Astrocyte (in vitro differentiated cells and primary cell): ENCODE data around the gene IGHMBP2. TPM values are rescaled to one million over a fixed set of nuclear protein-coding genes. Genes with fewer than 3 reads are reported as not detected.

Experiments used
- DNase-seq: peaks from one replicate; pipeline ENCODE4 v3.0.0-alpha.2; 2010; ENCODE audit warnings: low read depth
- FAIRE-seq: peaks from 2 replicates; lab custom pipeline; 2011; peaks lifted over from hg19 to GRCh38; lab: Jason Lieb, UNC
- H2AFZ ChIP-seq: 2 replicates; pipeline ENCODE4 v1.6.0; 2012; ENCODE audit warnings: low read depth, low read length, inconsistent platforms
- H3K27ac ChIP-seq: 2 replicates; pipeline ENCODE4 v1.5.1; 2011; ENCODE audit warnings: low read depth, low read length, inconsistent platforms
- H3K27me3 ChIP-seq: 2 replicates; pipeline ENCODE4 v1.6.0; 2011; ENCODE audit warnings: low read length, inconsistent platforms; ENCODE audit not compliant: insufficient read depth
- H3K36me3 ChIP-seq: 2 replicates; pipeline ENCODE4 v1.5.1; 2011; ENCODE audit warnings: low read length, inconsistent platforms; ENCODE audit not compliant: insufficient read depth
- H3K4me1 ChIP-seq: 2 replicates; pipeline ENCODE4 v1.5.1; 2011; ENCODE audit warnings: low read length, inconsistent platforms; ENCODE audit not compliant: insufficient read depth
- H3K4me2 ChIP-seq: 2 replicates; pipeline ENCODE4 v1.6.0; 2012; ENCODE audit warnings: low read length, inconsistent platforms
- H3K4me3 ChIP-seq: 2 replicates; pipeline ENCODE4 v1.5.1; 2011; ENCODE audit warnings: low read depth, mild to moderate bottlenecking, low read length, inconsistent platforms; ENCODE audit not compliant: insufficient read depth
- H3K79me2 ChIP-seq: 2 replicates; pipeline ENCODE4 v1.6.0; 2012; ENCODE audit warnings: mild to moderate bottlenecking, low read length, inconsistent platforms; ENCODE audit not compliant: insufficient read depth
- H3K9ac ChIP-seq: 2 replicates; pipeline ENCODE4 v1.6.0; 2012; ENCODE audit warnings: mild to moderate bottlenecking, low read length, inconsistent platforms
- H3K9me3 ChIP-seq: 2 replicates; pipeline ENCODE4 v1.5.1; 2012; ENCODE audit warnings: low read depth, mild to moderate bottlenecking, low read length, inconsistent platforms; ENCODE audit not compliant: insufficient read depth
- H4K20me1 ChIP-seq: 2 replicates; pipeline ENCODE4 v1.6.0; 2012; ENCODE audit warnings: low read length, inconsistent platforms; ENCODE audit not compliant: insufficient read depth
- H3K27ac Mint-ChIP-seq: one replicate; pipeline ENCODE4 v1.8.0; 2021; ENCODE audit warnings: mild to moderate bottlenecking, mixed read lengths; ENCODE audit not compliant: unreplicated experiment
- H3K27me3 Mint-ChIP-seq: one replicate; pipeline ENCODE4 v1.8.0; 2021; ENCODE audit warnings: low read depth, mixed read lengths; ENCODE audit not compliant: unreplicated experiment
- H3K36me3 Mint-ChIP-seq: one replicate; pipeline ENCODE4 v1.8.0; 2021; ENCODE audit warnings: low read depth, mixed read lengths; ENCODE audit not compliant: unreplicated experiment
- H3K4me1 Mint-ChIP-seq: one replicate; pipeline ENCODE4 v1.8.0; 2021; ENCODE audit warnings: low read depth, mixed read lengths; ENCODE audit not compliant: unreplicated experiment
- H3K4me3 Mint-ChIP-seq: one replicate; pipeline ENCODE4 v1.8.0; 2021; ENCODE audit warnings: mild to moderate bottlenecking, moderate library complexity, mixed read lengths; ENCODE audit not compliant: unreplicated experiment
- H3K9me3 Mint-ChIP-seq: one replicate; pipeline ENCODE4 v1.8.0; 2021; ENCODE audit warnings: mild to moderate bottlenecking, mixed read lengths; ENCODE audit not compliant: unreplicated experiment
- EZH2 ChIP-seq: IDR thresholded peaks from 2 replicates; pipeline ENCODE4 v1.6.1; 2012; ENCODE audit warnings: mild to moderate bottlenecking, low read length, inconsistent platforms; ENCODE audit not compliant: insufficient read depth
- total RNA-seq: library from RNA; stranded (reverse); gene quantifications from 2 replicates; pipeline ENCODE4 v1.2.1, GENCODE V29; 2021
- TF ChIP-seq, protein P1 (sequence below): IDR thresholded peaks from 2 replicates; pipeline ENCODE4 v1.5.1; 2011; ENCODE audit warnings: low read depth, mild to moderate bottlenecking, inconsistent platforms, low read length, moderate library complexity; ENCODE audit not compliant: insufficient read depth

The IGHMBP2 gene
- total RNA-seq, 1 donor from 2014 or later, result 14.0 TPM

DNA sequence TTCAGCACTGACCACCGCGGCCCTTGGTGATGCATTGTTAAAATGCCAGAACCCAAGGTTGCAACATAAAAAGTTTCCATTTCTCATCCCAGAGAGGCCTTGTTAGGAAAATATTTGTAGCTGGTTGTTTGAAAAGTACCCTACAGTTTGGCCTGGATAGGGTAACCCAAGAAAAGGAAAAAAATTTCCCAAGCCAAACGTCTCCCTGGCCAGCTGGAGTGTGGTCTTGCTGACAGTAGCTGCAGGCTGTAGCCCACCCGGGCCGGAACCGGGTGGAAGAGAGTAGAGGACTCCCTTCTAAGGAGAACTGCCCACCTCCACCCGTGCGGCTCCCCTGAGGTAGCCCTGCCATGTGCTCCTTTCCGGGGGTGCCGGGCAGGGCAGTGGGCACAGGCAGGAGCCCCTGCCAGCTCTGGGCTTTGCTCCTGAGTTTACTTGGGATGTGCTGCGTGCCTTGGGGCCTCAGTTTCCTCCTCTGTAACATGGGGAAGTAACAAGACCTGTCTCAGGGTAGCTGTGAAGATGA, 38.5 kb downstream of the IGHMBP2 start:
- Histone ChIP-seq H3K79me2 (no peaks in the 10 kb centered on the region), H3K4me1 (peaks cover 7% of the 10 kb centered on the region), H3K4me2 (no peak overlapping the region), H3K9me3 (no peaks in the 10 kb centered on the region), H3K36me3 (no peaks in the 10 kb centered on the region), H3K27ac (no peak overlapping the region), H4K20me1 (no peaks in the 10 kb centered on the region), H3K27me3 (no peaks in the 10 kb centered on the region), H3K9ac (no peak overlapping the region), H2AFZ (no peak overlapping the region), H3K4me3 (no peak overlapping the region)
- Mint-ChIP-seq H3K4me1 (peaks cover 12% of the 10 kb centered on the region), H3K27ac (no peak overlapping the region), H3K27me3 (no peaks in the 10 kb centered on the region), H3K36me3 (peaks cover 7% of the 10 kb centered on the region), H3K9me3 (no peaks in the 10 kb centered on the region), H3K4me3 (no peak overlapping the region)
- TF ChIP-seq, protein P1, sequence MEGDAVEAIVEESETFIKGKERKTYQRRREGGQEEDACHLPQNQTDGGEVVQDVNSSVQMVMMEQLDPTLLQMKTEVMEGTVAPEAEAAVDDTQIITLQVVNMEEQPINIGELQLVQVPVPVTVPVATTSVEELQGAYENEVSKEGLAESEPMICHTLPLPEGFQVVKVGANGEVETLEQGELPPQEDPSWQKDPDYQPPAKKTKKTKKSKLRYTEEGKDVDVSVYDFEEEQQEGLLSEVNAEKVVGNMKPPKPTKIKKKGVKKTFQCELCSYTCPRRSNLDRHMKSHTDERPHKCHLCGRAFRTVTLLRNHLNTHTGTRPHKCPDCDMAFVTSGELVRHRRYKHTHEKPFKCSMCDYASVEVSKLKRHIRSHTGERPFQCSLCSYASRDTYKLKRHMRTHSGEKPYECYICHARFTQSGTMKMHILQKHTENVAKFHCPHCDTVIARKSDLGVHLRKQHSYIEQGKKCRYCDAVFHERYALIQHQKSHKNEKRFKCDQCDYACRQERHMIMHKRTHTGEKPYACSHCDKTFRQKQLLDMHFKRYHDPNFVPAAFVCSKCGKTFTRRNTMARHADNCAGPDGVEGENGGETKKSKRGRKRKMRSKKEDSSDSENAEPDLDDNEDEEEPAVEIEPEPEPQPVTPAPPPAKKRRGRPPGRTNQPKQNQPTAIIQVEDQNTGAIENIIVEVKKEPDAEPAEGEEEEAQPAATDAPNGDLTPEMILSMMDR, result no peak
- TF ChIP-seq EZH2, result no peak
- FAIRE-seq (no peak), DNase-seq (no peak)

DNA sequence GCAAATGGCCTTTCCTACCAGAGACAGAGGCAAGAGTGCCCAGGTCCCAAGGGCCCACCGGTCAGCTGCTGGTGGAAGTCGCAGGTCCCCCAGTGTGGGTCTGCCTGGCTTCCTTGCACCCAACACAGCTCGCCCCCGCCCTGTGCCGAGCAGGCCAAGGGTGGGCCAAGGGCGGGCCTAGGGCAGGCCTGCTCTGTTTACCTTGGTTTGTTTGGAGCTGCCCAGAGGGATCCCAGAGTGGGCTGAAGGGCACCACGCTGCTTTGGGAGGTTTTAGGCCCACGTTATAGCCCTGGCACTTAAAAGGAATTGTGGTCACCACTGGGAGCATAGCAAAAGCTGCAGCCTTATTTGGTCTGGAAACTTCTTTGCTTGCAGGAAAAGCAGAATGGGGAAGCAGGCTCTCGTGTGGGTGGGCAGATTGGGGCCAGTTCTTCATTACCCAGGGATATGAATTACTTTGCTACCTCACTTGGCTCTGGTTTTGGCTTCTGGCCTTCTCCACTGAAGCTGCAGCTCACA, 39.1 kb downstream of the IGHMBP2 start:
- no peak overlapping the region for H3K27ac Mint-ChIP-seq
- Histone ChIP-seq H3K27me3 (no peaks in the 10 kb centered on the region), H3K9ac (no peak overlapping the region), H3K4me2 (no peak overlapping the region), H3K4me3 (no peak overlapping the region), H3K36me3 (no peaks in the 10 kb centered on the region), H3K79me2 (no peaks in the 10 kb centered on the region), H2AFZ (no peak overlapping the region), H3K9me3 (no peaks in the 10 kb centered on the region), H3K27ac (no peak overlapping the region), H3K4me1 (peaks cover 7% of the 10 kb centered on the region), H4K20me1 (no peaks in the 10 kb centered on the region)
- DNase-seq (peak; percentile 65), FAIRE-seq (no peak)
- H3K9me3 Mint-ChIP-seq, result no peaks in the 10 kb centered on the region
- peaks cover 12% of the 10 kb centered on the region for H3K4me1 Mint-ChIP-seq
- no peak overlapping the region for H3K4me3 Mint-ChIP-seq
- H3K27me3 Mint-ChIP-seq, result peaks cover under 1% of the 10 kb centered on the region
- H3K36me3 Mint-ChIP-seq, result peaks cover 7% of the 10 kb centered on the region
- TF ChIP-seq EZH2, result no peak
- TF ChIP-seq, protein P1, result no peak

DNA sequence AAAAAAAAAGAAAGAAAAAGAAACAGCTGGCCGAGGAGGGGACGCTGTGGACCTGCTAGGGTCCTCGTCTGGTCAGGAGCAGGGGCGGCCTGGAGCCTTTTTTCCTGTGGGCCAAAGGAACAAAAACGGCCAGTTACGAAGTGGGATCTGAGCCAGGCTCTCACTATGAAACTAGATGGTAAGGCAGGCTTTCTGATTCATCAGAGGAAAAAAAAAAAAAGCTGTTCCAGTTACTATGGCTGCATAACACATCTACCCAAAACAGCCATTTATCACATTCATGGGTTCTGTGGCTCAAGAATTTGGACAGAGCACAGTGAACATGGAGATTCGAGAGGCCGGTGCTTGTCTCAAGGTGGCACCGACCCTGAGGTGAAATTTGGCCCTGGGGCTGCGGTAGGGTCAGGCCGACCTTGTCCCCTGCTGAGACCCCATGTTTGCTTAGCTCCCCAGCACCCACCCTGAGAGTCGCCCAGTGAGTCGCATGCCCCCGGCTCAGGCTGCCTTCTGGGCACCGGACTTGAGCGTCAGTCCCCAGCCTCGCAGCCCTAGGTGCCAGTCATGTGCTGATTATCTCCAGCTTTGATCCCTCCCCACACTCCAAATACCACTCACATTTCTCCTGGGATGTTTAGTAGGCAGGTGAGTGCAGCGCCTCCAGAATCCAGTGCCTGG, 42.9 kb downstream of the IGHMBP2 start:
- H3K4me1 ChIP-seq, result peaks cover 7% of the 10 kb centered on the region
- Mint-ChIP-seq H3K4me3 (no peak overlapping the region), H3K27ac (peak overlapping the region; percentile 29), H3K9me3 (no peaks in the 10 kb centered on the region), H3K4me1 (peaks cover 12% of the 10 kb centered on the region), H3K36me3 (no peaks in the 10 kb centered on the region), H3K27me3 (peaks cover 4% of the 10 kb centered on the region)
- no peak overlapping the region for H2AFZ ChIP-seq
- no peak overlapping the region for H3K4me3 ChIP-seq
- TF ChIP-seq, protein P1, result no peak
- no peaks in the 10 kb centered on the region for H3K27me3 ChIP-seq
- peak overlapping the region; percentile 72 for H3K9ac ChIP-seq
- H3K9me3 ChIP-seq, result no peaks in the 10 kb centered on the region
- no peak for FAIRE-seq
- H3K36me3 ChIP-seq, result no peaks in the 10 kb centered on the region
- peak overlapping the region; percentile 40 for H3K27ac ChIP-seq
- no peaks in the 10 kb centered on the region for H4K20me1 ChIP-seq
- DNase-seq, result peak; percentile 86
- H3K4me2 ChIP-seq, result peak overlapping the region; percentile 61
- no peaks in the 10 kb centered on the region for H3K79me2 ChIP-seq
